GM19463 (cell line): Measurements from ENCODE around the gene SV2B.

Experiments used
- ATAC-seq: cut with Tn5 transposase; IDR thresholded peaks from one replicate; pipeline ENCODE4 v1.9.1; 2021; ENCODE audit warnings: mild to moderate bottlenecking, moderate library complexity; ENCODE audit not compliant: unreplicated experiment

SV2B gene

GRCh38 chr15:91261345-91261744 is 161.3 kb downstream of the SV2B start:
- no peak for ATAC-seq

- ATAC-seq = no peak
Measured at GRCh38 chr15:91263632-91264531, 163.8 kb downstream of the SV2B start.

DNA sequence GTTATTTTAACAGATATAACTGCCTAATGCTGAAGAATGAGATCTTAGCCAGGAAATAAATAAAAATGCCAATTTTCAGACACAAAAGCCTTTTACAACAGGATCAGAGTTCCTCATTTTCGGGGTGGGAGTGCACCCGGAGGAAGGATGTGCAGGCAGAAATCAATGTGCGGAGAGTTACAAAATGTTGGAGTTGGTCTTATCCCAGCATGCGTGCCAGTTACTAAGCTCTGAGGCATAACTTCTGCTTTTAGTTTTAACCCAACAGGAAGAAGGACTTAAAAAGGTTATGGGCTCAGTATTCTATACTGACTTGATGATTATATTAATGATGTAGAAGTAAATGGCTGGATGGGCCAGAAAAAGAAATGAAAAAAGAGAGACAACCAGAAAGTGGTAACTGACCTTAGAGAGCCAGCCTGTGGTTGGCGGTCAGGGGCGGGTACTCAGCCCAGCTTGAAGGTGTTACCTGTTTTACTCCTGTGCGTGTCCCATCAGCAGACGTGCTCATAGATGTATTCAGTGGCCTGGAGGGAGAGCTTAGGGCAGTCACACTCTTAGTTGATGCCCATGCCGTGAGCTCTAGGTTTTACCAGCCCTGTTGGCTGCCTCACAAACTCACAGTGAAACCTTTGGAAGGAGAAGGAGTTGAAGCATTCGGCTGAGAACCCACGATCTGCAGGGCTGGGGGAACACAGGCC is 164.7 kb downstream of the SV2B start:
- ATAC-seq = no peak

DNA sequence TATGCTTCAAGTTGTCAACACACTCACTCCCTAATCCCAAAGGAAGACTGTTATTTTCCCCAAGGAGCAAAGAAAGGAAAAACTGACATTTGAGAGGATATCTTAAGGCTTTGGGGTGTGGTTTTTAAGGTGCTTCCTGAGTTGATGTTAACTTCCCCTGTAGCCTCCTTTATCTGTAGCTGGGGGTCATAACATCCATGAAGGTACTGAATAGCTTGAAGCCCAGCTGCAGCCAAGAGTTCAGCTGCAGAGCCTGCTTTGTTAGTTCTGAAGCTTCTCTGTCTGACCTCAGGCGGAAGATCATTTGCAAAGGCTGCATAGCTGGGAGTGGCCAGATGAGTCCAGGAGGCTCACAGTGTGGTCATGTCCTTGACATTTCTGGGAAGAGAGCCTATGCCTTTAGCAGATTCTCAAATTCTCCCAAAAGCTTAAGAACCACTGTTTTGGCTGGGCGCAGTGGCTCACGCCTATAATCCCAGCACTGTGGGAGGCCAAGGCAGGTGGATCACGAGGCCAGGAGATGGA is 165.4 kb downstream of the SV2B start:
- no peak for ATAC-seq

GRCh38 chr15:91268510-91268909 is 168.5 kb downstream of the SV2B start:
- no peak for ATAC-seq

GRCh38 chr15:91270747-91271146 is 170.7 kb downstream of the SV2B start:
- no peak for ATAC-seq

- peak; percentile 54 for ATAC-seq
Measured at GRCh38 chr15:91271565-91272153, 171.6 kb downstream of the SV2B start.

DNA sequence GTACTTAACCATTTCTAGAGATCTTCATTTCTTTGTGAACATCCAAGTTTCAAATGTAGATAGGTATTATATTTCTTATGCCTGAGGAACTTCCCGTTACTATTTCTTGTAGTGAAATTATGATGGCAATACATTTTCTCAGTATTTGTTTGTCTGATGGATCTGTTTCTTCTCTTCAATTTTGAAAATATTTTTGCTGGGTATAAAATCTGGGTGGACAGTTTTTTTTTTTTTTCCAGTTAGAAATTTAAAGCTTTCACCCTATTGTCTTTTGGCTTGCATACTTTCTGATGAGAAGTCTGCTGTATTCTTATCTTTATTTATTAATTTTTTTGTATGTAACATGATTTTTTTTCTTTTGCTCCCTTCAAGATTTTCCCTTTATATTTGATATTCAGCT is 175.8 kb downstream of the SV2B start:
- ATAC-seq = no peak

DNA sequence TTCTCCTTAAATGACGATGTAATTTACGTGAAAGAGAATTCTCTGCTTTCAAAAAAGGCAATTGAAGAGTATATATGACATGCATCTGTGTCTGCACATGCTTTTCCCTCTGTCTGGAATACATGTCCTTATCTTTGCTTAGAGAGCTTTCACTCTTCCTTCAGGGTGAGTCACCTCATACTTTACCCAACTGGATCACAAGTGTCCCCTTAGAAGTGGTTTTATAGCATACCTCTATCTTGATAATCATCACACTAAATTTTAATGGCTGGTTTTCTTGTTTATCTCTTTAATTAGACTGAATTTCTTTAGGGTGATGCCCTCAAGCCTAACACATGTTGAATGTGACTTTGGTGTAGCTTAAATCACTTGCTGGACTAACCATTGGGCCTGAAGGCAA is 178.9 kb downstream of the SV2B start:
- ATAC-seq = no peak

- ATAC-seq = no peak
Measured at GRCh38 chr15:91279486-91279885, 179.4 kb downstream of the SV2B start.

GRCh38 chr15:91281947-91282346 is 181.9 kb downstream of the SV2B start:
- ATAC-seq = no peak

- no peak for ATAC-seq
Measured at GRCh38 chr15:91282486-91282885, 182.4 kb downstream of the SV2B start.

- ATAC-seq = no peak
Measured at GRCh38 chr15:91283155-91283554, 183.1 kb downstream of the SV2B start.

- ATAC-seq = no peak
Measured at GRCh38 chr15:91284758-91285466, 184.9 kb downstream of the SV2B start.

GRCh38 chr15:91289324-91289723 is 189.3 kb downstream of the SV2B start:
- ATAC-seq = no peak

GRCh38 chr15:91290553-91290952 is 190.5 kb downstream of the SV2B start:
- ATAC-seq = no peak

GRCh38 chr15:91291673-91292072 is 191.6 kb downstream of the SV2B start:
- no peak for ATAC-seq

GRCh38 chr15:91294344-91294743 is 194.3 kb downstream of the SV2B start:
- no peak for ATAC-seq

DNA sequence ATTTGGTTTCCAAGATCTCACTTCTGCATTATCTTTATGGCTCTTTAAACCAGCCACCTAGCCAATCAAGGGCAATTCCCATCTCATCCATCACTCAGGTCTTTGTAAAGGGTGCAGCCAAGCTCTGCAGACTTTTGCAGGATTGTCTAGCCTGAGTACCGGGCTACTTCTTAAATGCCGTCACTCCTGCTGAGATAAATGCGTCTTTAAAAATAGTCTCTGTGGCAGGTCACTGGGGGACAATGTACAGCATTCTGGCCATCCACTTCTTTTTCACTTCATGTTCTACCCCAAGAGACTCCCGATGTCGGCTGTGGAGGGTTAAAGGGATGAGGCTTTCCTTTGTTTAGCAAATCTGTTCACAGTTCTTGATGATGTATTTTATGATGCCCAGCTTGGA is 194.7 kb downstream of the SV2B start:
- ATAC-seq = no peak

- no peak for ATAC-seq
Measured at GRCh38 chr15:91298101-91298500, 198.0 kb downstream of the SV2B start.
